GM18505 (cell line): ENCODE measurements around the gene ZBTB34.
A peak's percentile ranks its signal among the peaks of the same experiment; 100 is the strongest.
"Not testable (repeated sequence)": the region's sequence is repeated elsewhere in the genome, so short reads cannot be mapped to it uniquely, and the experiment has no call there.

Experiments used
- ATAC-seq: cut with Tn5 transposase; IDR thresholded peaks from one replicate; pipeline ENCODE4 v1.9.1; 2021; ENCODE audit not compliant: unreplicated experiment
- POLR2A ChIP-seq: IDR thresholded peaks from 4 replicates; pipeline ENCODE4 v1.6.1; 2011; ENCODE audit warnings: borderline replicate concordance; ENCODE audit not compliant: insufficient read depth, insufficient read length; ENCODE audit errors: extremely low read depth

ZBTB34 gene, protein sequence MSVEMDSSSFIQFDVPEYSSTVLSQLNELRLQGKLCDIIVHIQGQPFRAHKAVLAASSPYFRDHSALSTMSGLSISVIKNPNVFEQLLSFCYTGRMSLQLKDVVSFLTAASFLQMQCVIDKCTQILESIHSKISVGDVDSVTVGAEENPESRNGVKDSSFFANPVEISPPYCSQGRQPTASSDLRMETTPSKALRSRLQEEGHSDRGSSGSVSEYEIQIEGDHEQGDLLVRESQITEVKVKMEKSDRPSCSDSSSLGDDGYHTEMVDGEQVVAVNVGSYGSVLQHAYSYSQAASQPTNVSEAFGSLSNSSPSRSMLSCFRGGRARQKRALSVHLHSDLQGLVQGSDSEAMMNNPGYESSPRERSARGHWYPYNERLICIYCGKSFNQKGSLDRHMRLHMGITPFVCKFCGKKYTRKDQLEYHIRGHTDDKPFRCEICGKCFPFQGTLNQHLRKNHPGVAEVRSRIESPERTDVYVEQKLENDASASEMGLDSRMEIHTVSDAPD

DNA sequence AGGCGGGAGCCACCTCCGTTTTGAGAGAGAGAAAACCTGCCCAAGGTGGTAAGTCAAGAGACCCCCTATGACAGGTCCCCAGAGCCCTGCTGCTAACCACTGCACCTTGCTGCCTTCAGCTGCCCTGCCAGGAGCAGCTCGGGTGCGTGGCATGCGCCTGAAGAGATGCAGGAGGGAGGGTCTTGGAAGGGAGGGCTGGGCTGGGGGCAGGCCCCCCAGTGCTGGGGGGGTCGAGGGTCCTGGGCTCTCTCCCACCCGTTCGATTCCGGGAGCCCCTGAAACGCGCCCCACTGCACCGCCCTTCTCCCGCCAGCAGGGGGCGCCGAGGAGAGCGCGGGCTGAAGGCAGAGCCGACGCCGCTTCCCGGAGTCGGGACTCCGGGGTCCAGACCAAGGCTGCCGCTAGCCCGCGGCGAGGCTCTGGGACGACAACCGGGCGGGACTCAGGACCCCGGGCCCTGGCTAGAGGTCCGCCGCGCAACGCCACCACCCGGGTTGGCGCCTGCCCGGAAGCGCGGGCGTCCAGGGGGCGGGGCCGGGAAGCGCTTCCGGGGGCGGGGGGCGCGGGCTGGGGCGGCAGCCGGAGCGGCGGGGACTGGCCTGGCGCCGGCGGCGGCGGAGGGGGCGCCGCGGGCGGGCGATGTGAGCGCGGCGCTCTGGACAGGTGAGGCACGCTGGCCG is at the start of gene ZBTB34:
TSS of gene ZBTB34 (plus strand) at position 563 of the 680 bp plus-strand sequence. CDS start 18,761 bp downstream, outside the sequence.
- peak; percentile 75 for ATAC-seq
- peak; percentile 91 for TF ChIP-seq POLR2A

GRCh38 chr9:126813072-126813471 is 47.4 kb upstream of the ZBTB34 start:
- no peak for ATAC-seq
- TF ChIP-seq POLR2A = no peak

DNA sequence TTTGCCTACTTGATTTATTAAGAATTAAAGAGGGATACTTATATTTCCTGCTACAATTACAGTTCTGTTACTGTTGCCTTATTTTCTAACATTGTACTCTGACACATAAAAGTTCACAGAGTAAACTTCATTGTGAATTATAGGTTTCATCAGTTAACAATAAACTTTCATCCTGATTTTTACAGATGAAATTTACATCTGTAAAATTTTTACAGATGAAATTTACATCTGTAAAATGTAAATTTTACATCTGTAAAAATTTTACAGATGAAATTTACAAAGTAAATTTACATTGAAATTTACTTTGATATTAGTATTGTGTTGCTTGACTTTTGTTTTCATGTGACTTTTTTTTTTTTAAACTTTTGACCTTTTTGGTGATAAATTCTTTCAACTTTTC is 46.3 kb upstream of the ZBTB34 start:
- ATAC-seq = no peak
- TF ChIP-seq POLR2A = no peak

DNA sequence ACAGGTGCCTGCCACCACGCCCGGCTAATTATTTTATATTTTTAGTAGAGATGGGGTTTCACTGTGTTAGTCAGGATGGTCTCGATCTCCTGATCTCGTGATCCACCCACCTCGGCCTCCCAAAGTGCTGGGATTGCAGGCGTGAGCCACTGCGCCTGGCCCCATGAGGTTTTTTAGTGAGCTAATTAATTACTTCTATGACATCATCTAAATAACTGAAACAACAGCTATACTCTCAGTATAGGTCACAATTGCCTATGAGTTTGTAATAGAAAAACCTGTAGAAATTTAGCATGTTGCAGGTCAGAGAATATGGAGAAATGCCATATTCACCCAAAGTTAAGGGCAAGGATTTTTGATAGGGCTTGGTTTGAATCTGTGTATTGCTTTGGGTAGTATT is 42.8 kb upstream of the ZBTB34 start:
- not testable (repeated sequence) for ATAC-seq

DNA sequence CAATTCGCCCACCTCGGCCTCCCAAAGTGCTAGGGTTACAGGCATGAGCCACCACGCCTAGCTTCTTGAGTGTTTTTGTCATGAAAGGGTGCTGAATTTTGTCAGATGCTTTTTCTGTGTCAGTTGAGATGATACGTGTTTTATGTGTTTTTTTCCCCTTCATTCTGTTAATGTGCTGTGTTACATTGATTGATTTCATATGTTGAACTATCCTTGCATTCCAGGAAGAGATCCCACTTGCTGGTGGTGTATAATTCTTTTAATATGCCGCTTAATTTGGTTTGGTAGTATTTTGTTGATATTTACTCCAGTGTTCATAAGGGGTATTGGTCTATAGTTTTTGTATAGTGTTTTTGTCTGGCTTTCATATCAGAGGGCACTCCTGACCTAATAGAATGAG is 42.0 kb upstream of the ZBTB34 start:
- no peak for TF ChIP-seq POLR2A
- no peak for ATAC-seq

GRCh38 chr9:126819482-126819881 is 41.0 kb upstream of the ZBTB34 start:
- no peak for TF ChIP-seq POLR2A
- no peak for ATAC-seq

- ATAC-seq = no peak
- no peak for TF ChIP-seq POLR2A
Measured at GRCh38 chr9:126822278-126822677, 38.2 kb upstream of the ZBTB34 start.

GRCh38 chr9:126822873-126823272 is 37.6 kb upstream of the ZBTB34 start:
- TF ChIP-seq POLR2A = no peak
- no peak for ATAC-seq

DNA sequence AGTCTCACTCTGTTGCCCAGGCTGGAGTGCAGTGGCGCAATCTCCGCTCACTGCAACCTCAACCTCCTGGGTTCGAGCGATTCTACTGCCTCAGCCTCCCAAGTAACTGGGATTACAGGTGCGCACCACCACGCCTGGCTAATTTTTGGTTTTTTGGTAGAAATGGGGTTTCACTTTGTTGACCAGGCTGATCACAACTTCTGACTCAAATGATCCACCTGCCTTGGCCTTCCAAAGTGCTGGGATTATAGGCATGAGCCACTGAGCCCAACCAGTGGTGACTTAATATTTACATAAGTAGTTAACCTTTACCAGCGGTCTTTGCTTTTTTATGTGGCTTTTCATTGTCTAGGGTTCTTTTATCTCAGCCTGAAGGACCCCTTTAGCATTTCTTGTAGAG is 36.4 kb upstream of the ZBTB34 start:
- not testable (repeated sequence) for ATAC-seq

GRCh38 chr9:126827227-126827626 is 33.2 kb upstream of the ZBTB34 start:
- no peak for TF ChIP-seq POLR2A
- ATAC-seq = no peak

DNA sequence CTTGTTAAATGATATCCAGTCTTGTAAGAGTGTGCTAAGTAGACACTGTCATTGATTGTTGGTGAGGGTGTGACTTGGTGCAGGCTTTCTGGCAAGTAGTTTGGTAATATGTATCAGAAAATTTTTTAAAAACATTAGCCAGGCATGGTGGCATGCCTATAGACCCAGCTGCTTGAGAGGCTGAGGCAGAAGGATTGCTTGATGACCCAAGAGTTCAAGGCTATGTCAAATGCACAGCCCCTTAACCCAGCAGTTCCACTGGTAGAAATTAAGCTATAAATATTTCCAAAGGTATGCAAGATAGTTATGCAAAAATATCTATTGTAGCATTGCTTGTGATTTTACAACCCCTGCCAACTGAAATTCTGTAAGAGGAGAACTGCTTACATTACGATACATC is 31.4 kb upstream of the ZBTB34 start:
- ATAC-seq = no peak

GRCh38 chr9:126830827-126831226 is 29.6 kb upstream of the ZBTB34 start:
- no peak for TF ChIP-seq POLR2A
- no peak for ATAC-seq

More for the DNA sequence above, 31.4 kb upstream of the ZBTB34 start:
- TF ChIP-seq POLR2A = no peak

- no peak for ATAC-seq
Measured at GRCh38 chr9:126832440-126832839, 28.0 kb upstream of the ZBTB34 start.

GRCh38 chr9:126833020-126833419 is 27.4 kb upstream of the ZBTB34 start:
- no peak for TF ChIP-seq POLR2A
- ATAC-seq = no peak

More at GRCh38 chr9:126832440-126832839, 28.0 kb upstream of the ZBTB34 start:
- no peak for TF ChIP-seq POLR2A
